ENCODE results near the gene ACVR1.

Gene ACVR1

GRCh38 chr2:157871415-157871814 is 4.7 kb downstream of the ACVR1 start:
- DNase-seq (ENCODE audit: low read depth): no peak
- no peak for TF ChIP-seq CTCF (conservative IDR thresholded peaks at IDR 0.05; ENCODE audit: low read length)
- no peak overlapping the region for H3K4me3 ChIP-seq (ENCODE audit: low read length)

GRCh38 chr2:157868993-157869392 is 7.1 kb downstream of the ACVR1 start:
- no peak overlapping the region for H3K4me3 ChIP-seq (ENCODE audit: low read length)
- no peak for DNase-seq (ENCODE audit: low read depth)
- TF ChIP-seq CTCF (conservative IDR thresholded peaks at IDR 0.05; ENCODE audit: low read length): no peak

- TF ChIP-seq CTCF (conservative IDR thresholded peaks at IDR 0.05; ENCODE audit: low read length): no peak
- H3K4me3 ChIP-seq (ENCODE audit: low read length): no peak overlapping the region
- no peak for DNase-seq (ENCODE audit: low read depth)
These were observed 8.4 kb downstream of the ACVR1 start for GRCh38 chr2:157867703-157868102.

GRCh38 chr2:157866666-157867642 is 9.2 kb downstream of the ACVR1 start:
- no peak for TF ChIP-seq CTCF (conservative IDR thresholded peaks at IDR 0.05; ENCODE audit: low read length)
- H3K4me3 ChIP-seq (ENCODE audit: low read length): no peak overlapping the region
- no peak for DNase-seq (ENCODE audit: low read depth)

GRCh38 chr2:157866202-157866601 is 9.9 kb downstream of the ACVR1 start:
- H3K4me3 ChIP-seq (ENCODE audit: low read length): no peak overlapping the region
- no peak for TF ChIP-seq CTCF (conservative IDR thresholded peaks at IDR 0.05; ENCODE audit: low read length)
- peak; percentile 51 for DNase-seq (ENCODE audit: low read depth)

- no peak for TF ChIP-seq CTCF (conservative IDR thresholded peaks at IDR 0.05; ENCODE audit: low read length)
- no peak for DNase-seq (ENCODE audit: low read depth)
- no peak overlapping the region for H3K4me3 ChIP-seq (ENCODE audit: low read length)
These were observed 11.2 kb downstream of the ACVR1 start for GRCh38 chr2:157864857-157865430.

GRCh38 chr2:157858846-157859245 is 17.3 kb downstream of the ACVR1 start:
- no peak overlapping the region for H3K4me3 ChIP-seq (ENCODE audit: low read length)
- no peak for DNase-seq (ENCODE audit: low read depth)
- TF ChIP-seq CTCF (conservative IDR thresholded peaks at IDR 0.05; ENCODE audit: low read length): no peak

Measured in AG10803 (cell line).